NCI-H1436 (cell line): ENCODE measurements around the gene PAM16.
A peak's percentile ranks its signal among the peaks of the same experiment; 100 is the strongest.

Experiments
- DNase-seq: peaks from one replicate; lab custom pipeline; 2025; lab: John Stamatoyannopoulos, UW

Gene PAM16

GRCh38 chr16:4298761-4299522 lies 52.2 kb downstream of the PAM16 start:
- DNase-seq = no peak

GRCh38 chr16:4297480-4297879 lies 53.6 kb downstream of the PAM16 start:
- no peak for DNase-seq

DNA sequence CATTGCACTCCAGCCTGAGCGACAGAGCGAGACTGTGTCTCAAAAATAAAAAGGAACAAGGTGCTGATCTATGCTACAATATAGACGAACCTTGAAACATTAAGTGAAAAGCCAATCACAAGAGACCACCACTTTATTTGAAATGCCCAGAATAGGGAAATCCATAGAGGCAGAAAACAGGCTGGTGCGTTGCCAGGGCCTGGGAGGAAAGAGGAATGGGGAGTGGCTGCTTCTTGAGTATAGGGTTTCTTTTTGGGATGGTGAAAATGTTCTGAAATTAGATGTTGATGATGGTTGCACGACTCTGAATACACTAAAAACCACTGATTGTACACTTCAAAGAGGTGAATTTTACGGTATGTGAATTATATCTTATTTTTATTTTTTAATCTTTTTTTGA lies 55.5 kb downstream of the PAM16 start:
- no peak for DNase-seq

DNA sequence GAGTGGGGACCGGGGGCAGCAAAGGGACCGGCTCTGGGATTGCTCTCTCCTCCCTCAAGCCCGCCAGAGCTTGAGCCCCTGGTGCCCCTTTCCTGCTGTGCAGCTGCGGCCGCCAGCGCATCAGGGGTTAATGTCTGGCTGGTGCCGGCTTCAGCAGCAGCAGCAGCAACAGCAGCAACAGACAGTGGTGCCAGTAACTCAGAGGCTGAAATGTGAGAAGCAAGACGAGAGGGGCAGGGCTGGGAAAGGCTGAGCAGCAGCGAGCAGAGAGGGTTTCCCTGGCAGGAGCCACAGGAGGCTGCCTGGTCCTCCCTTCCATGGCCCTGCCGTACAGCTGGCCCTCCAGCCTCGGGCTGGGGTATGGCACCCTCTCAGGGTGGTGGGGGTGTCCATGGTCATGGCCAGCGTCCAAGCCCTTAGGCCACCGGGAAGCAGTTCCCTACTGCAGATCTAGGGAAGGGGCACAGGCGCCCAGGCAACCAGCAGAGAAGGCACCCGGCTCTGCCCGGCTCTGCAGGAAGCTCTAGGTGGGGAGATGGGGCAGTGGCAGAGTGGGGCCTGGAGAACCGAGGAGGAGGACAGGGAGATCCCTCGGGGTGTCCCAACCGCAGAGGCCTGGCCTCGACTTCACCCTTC lies 57.2 kb downstream of the PAM16 start:
- DNase-seq = peak; percentile 38

DNA sequence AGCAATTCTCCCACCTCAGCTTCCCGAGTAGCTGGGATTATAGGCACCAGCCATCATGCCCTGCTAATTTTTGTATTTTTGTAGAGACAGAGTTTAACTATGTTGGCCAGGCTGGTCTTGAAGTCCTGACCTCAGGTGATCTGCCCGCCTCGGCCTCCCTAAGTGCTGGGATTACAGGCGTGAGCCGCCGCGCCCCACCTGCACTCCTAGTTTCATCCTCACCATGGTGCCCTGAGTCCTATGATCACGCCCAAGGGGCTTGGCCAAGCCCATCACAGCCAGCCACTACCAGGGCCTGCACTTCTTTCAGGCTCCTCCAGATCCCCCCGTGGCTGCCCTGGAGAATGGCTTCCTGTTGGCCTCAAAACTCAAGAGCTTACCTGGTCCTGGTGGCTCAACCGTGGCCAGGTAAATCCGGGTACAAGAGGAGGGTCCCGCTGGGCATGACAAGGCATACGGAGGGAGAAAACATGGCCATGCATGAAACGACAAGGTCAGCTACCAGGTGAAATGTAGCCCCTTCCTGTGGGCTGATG lies 57.9 kb downstream of the PAM16 start:
- no peak for DNase-seq

DNA sequence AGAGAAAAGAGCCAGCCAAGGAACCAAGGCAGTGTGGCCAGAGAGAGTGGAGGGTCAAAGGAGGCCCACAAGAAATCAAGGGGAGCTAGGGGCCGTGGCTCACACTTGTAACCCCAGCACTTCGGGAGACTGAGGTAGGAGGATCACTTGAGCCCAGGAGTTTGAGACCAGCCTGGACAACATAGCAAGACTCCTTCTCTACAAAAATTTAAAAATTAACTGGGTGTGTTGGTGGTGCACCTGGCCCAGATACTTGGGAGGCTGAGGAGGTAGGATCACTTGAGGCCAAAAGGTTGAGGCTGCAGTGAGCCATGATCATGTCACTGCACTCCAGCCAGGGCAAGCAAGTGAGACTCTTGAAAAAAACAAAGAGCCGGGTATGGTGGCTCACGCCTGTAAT lies 59.4 kb downstream of the PAM16 start:
- DNase-seq = no peak
